CD4-positive, alpha-beta T cell (primary cell): Measurements from ENCODE around the gene CYB5A. TPM values are rescaled to one million over a fixed set of nuclear protein-coding genes. Genes with fewer than 3 reads are reported as not detected.

Source experiments
- ATAC-seq: fragments of 200-7000 bp; cut with Tn5 transposase; one replicate; pipeline ENCODE4 v1.10.0; 2022; ENCODE audit warnings: mild to moderate bottlenecking; ENCODE audit not compliant: poor library complexity
- CTCF ChIA-PET: fragments of 350-600 bp; sonication (Branson Sonifier 250); formaldehyde crosslinking; loops from one replicate; lab custom pipeline; 2021; ENCODE audit warnings: antibody characterized with exemption, inconsistent platforms; lab: Charles Lee
- POLR2A ChIA-PET: fragments of 350-600 bp; sonication (Branson Sonifier 250); formaldehyde crosslinking; loops from one replicate; lab custom pipeline; 2021; ENCODE audit warnings: antibody characterized with exemption, inconsistent platforms; lab: Charles Lee
- DNase-seq, 14 experiments: peaks; one replicate each; pipeline ENCODE4 v3.0.0-alpha.2; 2013 to 2020; ENCODE audit warnings: mixed read lengths in 2 of 14
- H3K27ac ChIP-seq, 2 donors: one replicate each; pipeline versions ENCODE4 v1.5.1 to v1.7.0; 2013; ENCODE audit warnings: low read length in 2 of 2, low read depth in 1 of 2, mild to moderate bottlenecking in 1 of 2
- H3K27me3 ChIP-seq, 2 experiments: 1 replicate in 1 of 2; 2 replicates in 1 of 2; pipeline versions ENCODE4 v1.6.1 to v1.7.0; 2013; ENCODE audit warnings: low read length in 2 of 2, control low read depth in 1 of 2, mild to moderate bottlenecking in 1 of 2, moderate library complexity in 1 of 2; ENCODE audit not compliant: insufficient read depth in 2 of 2, control insufficient read depth in 1 of 2
- H3K36me3 ChIP-seq: one replicate; pipeline ENCODE4 v1.6.1; 2013; ENCODE audit warnings: low read length, control low read depth; ENCODE audit not compliant: insufficient read depth
- H3K4me1 ChIP-seq: one replicate; pipeline ENCODE4 v1.6.1; 2013; ENCODE audit warnings: low read length, control low read depth; ENCODE audit not compliant: insufficient read depth
- H3K4me3 ChIP-seq: one replicate; pipeline ENCODE4 v1.5.1; 2013; ENCODE audit warnings: mild to moderate bottlenecking, low read length, moderate library complexity
- H3K9me3 ChIP-seq, 2 experiments: 1 replicate in 1 of 2; 2 replicates in 1 of 2; pipeline versions ENCODE4 v1.6.1 to v1.7.0; 2013; ENCODE audit warnings: low read length in 2 of 2, mild to moderate bottlenecking in 2 of 2, control low read depth in 1 of 2, moderate library complexity in 1 of 2; ENCODE audit not compliant: control insufficient read depth in 1 of 2, insufficient read depth in 1 of 2
- H3K27ac Mint-ChIP-seq: one replicate; pipeline ENCODE4 v1.8.0; 2020; ENCODE audit warnings: mixed read lengths
- H3K27me3 Mint-ChIP-seq: one replicate; pipeline ENCODE4 v1.8.0; 2021; ENCODE audit warnings: mixed read lengths
- H3K36me3 Mint-ChIP-seq: one replicate; pipeline ENCODE4 v1.8.0; 2021; ENCODE audit warnings: low read depth, mixed read lengths
- H3K4me1 Mint-ChIP-seq: one replicate; pipeline ENCODE4 v1.8.0; 2021; ENCODE audit warnings: low read depth, mixed read lengths
- H3K4me3 Mint-ChIP-seq: one replicate; pipeline ENCODE4 v1.8.0; 2020; ENCODE audit warnings: mild to moderate bottlenecking, mixed read lengths
- H3K9me3 Mint-ChIP-seq: one replicate; pipeline ENCODE4 v1.8.0; 2020; ENCODE audit warnings: mixed read lengths
- intact Hi-C, 2 experiments: fragments of 100-400 bp; cut with DNase I in 1 of 2; cut with micrococcal nuclease in 1 of 2; formaldehyde crosslinking; loops; one replicate each; pipeline versions ENCODE4 v1.15.1 to v1.9.0; 2023 to 2025; cut with DNase I, micrococcal nuclease
- polyA plus RNA-seq, 2 donors: library from polyadenylated mRNA; unstranded; fragments of 120-200 nt; gene quantifications; one replicate each; pipeline ENCODE4 v1.2.1, GENCODE V29; 2013
- total RNA-seq, 174 experiments: library from RNA in 2 of 174; stranded (reverse) in 2 of 174; gene quantifications; one replicate each; pipeline ENCODE4 v1.2.3 and lab custom pipeline; 2021 to 2026
- TF ChIP-seq, protein P1 (sequence below): fragments of 200-600 bp; IDR thresholded peaks from one replicate; pipeline ENCODE4 v1.8.0; 2022; ENCODE audit warnings: antibody characterized with exemption, mild to moderate bottlenecking

Gene CYB5A, protein sequence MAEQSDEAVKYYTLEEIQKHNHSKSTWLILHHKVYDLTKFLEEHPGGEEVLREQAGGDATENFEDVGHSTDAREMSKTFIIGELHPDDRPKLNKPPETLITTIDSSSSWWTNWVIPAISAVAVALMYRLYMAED
- total RNA-seq, result 1 to 10 TPM; 3.7 to 4.1 TPM
- 25.7 TPM for polyA plus RNA-seq (2013, experiment 1 of 2)
- 20.3 TPM for polyA plus RNA-seq (2013, experiment 2 of 2)
- total RNA-seq (lab: John Stamatoyannopoulos, UW), result 6.4 to 33.7 (median 18.9) reads per million in 172 experiments

DNA sequence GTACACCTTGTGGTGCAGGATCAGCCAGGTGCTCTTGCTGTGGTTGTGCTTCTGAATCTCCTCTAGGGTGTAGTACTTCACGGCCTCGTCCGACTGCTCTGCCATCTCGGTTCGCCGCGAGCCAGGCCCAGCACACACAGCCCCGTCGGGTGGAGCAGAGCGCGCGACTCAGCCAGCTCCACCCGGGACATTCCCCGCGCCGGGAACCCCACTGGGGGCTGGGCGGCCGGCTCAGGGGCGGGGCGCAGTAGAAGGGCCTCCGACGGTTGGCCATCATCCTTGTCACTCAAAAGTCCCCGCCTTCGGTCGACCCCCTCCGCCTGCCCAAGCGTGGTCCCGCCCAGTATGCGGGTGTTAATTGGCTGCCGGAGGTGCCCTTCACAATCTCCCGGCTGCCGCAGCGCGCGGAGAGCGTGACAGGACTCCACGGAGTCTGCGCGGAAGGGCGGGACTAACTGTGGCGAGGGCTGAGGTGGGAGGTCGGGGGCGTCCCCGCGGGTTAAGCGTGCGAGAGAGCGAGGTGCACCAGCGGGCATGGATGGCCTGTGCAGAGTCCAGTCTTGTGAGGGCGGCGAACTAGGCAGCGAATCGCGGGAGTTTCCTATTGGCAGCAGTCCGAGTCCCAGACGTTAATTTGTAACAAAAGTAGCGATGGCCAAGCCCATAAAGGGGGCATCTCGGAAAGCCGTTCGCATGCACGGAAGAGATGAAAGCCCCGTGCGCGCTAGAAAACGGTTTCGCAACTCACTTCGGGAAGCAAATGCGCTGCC is at the start of gene CYB5A:
Gene CYB5A (minus strand): TSS at position 193 of the 770 bp plus-strand sequence. CDS start 88 bp downstream, at position 105.
- ChIA-PET CTCF (interaction anchor here (1.3 kb wide), 1 partner anchor 202 kb away, joined by 5 read pairs; no protein-coding TSS in a partner anchor), POLR2A (interaction anchor here (1.0 kb wide), 1 partner anchor 9 kb away, joined by 3 read pairs; no protein-coding TSS in a partner anchor)
- Mint-ChIP-seq H3K27me3 (no peaks in the 10 kb centered on the region), H3K36me3 (peaks cover 8% of the 10 kb centered on the region), H3K4me1 (peaks cover 12% of the 10 kb centered on the region), H3K27ac (peak within 1 kb of the TSS; percentile 35), H3K9me3 (no peaks in the 10 kb centered on the region), H3K4me3 (no peak within 1 kb of the TSS)
- ATAC-seq (peak; percentile 96), DNase-seq (peak; percentile 97 to 99 (median 98))
- Histone ChIP-seq H3K4me1 (peaks cover 19% of the 10 kb centered on the region), H3K9me3 (no peaks in the 10 kb centered on the region), H3K27me3 (no peaks in the 10 kb centered on the region), H3K36me3 (no peaks in the 10 kb centered on the region), H3K27ac (peak within 1 kb of the TSS in 1 of 2 donors; percentile 61), H3K4me3 (peak within 1 kb of the TSS; percentile 99)
- TF ChIP-seq, protein P1, sequence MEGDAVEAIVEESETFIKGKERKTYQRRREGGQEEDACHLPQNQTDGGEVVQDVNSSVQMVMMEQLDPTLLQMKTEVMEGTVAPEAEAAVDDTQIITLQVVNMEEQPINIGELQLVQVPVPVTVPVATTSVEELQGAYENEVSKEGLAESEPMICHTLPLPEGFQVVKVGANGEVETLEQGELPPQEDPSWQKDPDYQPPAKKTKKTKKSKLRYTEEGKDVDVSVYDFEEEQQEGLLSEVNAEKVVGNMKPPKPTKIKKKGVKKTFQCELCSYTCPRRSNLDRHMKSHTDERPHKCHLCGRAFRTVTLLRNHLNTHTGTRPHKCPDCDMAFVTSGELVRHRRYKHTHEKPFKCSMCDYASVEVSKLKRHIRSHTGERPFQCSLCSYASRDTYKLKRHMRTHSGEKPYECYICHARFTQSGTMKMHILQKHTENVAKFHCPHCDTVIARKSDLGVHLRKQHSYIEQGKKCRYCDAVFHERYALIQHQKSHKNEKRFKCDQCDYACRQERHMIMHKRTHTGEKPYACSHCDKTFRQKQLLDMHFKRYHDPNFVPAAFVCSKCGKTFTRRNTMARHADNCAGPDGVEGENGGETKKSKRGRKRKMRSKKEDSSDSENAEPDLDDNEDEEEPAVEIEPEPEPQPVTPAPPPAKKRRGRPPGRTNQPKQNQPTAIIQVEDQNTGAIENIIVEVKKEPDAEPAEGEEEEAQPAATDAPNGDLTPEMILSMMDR, result peak; percentile 20
- intact Hi-C loops, result loop anchor here (2.0 to 5.0 kb wide), 7 partner anchors 60 to 915 kb away; partner anchors contain the start of genes CNDP2 (in 1 of the 2), PTGR3 (in 1 of the 2) and ZNF407 (in 1 of the 2)

DNA sequence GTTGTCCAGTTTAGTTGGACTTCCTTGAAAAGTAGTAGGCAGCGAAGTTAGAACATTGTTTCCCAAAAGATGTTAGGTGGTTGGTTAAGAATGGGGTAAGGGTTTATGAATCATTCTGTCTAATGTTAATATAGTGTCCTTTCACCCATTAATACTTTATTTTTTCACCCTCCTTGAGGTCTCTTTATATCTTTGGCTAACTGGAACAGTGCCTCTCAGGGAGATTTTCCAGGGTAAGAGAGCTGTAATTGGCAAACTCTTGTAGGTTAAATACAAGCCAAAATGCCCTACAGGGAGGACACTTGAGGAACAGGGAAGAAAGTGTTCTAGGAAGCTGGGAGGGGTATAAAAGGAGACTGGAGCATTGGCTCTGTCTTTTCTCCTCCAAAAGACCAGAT is 46.1 kb upstream of the CYB5A start:
- Histone ChIP-seq H3K36me3 (no peaks in the 10 kb centered on the region), H3K9me3 (no peaks in the 10 kb centered on the region), H3K27ac (no peak overlapping the region), H3K27me3 (peaks cover 0 to 6% of the 10 kb centered on the region in 2 experiments), H3K4me3 (no peak overlapping the region), H3K4me1 (no peaks in the 10 kb centered on the region)
- Mint-ChIP-seq H3K9me3 (no peaks in the 10 kb centered on the region), H3K27me3 (peaks cover 10% of the 10 kb centered on the region), H3K4me3 (no peak overlapping the region), H3K27ac (no peak overlapping the region), H3K4me1 (no peaks in the 10 kb centered on the region), H3K36me3 (no peaks in the 10 kb centered on the region)
- intact Hi-C loops, result loop anchor here in 1 of 2 experiments (5.0 kb wide), 1 partner anchor 96 kb away; no protein-coding TSS in a partner anchor
- ChIA-PET POLR2A (no interaction called here), CTCF (no interaction called here)
- TF ChIP-seq, protein P1, result no peak
- no peak for ATAC-seq
- no peak for DNase-seq

DNA sequence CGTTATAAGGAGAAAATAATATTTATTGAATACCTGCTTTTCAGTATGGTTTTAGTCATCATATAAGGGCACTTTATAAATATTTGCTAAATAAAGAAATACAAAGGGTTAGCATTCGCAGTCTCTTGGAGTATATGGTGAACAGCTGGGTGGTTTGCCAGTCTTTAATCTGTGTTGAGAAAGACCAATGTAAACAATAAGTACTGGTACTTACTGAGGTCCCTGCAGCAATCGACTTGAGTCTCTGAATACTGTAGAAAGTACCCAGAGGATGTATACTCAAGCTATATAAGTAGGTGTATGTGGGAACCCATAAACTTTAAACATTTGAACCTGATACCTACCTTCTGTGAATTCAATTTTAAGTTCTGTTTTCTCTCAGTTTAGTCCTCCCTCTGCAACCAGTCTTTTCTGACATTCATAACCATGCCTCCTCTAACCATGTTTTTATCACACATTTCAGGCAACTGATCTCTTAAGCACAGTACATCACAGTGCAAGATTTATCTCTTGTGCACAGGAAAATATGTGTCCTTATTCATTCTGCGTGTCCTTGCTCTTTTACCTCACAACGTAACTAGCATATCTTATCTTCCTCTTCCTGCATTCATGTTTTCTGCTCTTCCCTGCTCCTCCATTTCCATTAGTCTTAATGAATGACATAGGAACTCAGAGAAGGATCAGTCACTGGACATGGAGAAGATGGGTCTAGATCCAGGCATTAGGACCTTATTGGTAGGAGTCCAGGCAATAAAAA is 45.6 kb upstream of the CYB5A start:
- Histone ChIP-seq H3K4me1 (no peaks in the 10 kb centered on the region), H3K27me3 (peaks cover 0 to 8% of the 10 kb centered on the region in 2 experiments), H3K27ac (no peak overlapping the region), H3K36me3 (no peaks in the 10 kb centered on the region), H3K4me3 (no peak overlapping the region), H3K9me3 (no peaks in the 10 kb centered on the region)
- CTCF ChIA-PET, result no interaction called here
- no peak overlapping the region for H3K4me3 Mint-ChIP-seq
- H3K27me3 Mint-ChIP-seq, result peaks cover 10% of the 10 kb centered on the region
- POLR2A ChIA-PET, result no interaction called here
- H3K36me3 Mint-ChIP-seq, result no peaks in the 10 kb centered on the region
- no peaks in the 10 kb centered on the region for H3K4me1 Mint-ChIP-seq
- TF ChIP-seq, protein P1, result no peak
- no peak overlapping the region for H3K27ac Mint-ChIP-seq
- DNase-seq, result no peak
- ATAC-seq, result no peak
- intact Hi-C loops, result loop anchor here in 1 of 2 experiments (5.0 kb wide), 1 partner anchor 95 kb away; no protein-coding TSS in a partner anchor
- H3K9me3 Mint-ChIP-seq, result no peaks in the 10 kb centered on the region
